GM23338 (cell line): ENCODE data around the gene RHOV.

Source experiments
- CREB1 ChIP-seq: fragments of 250-450 bp; sonication (Bioruptor Pico); IDR thresholded peaks from 2 replicates; pipeline ENCODE4 v1.5.0; 2020; ENCODE audit warnings: low read depth, mild to moderate bottlenecking, moderate library complexity
- EZH2 ChIP-seq: fragments of 200-600 bp; sonication (generic); IDR thresholded peaks from one replicate; pipeline ENCODE4 v1.8.0; 2017; ENCODE audit warnings: antibody characterized with exemption, mild to moderate bottlenecking, low read depth; ENCODE audit not compliant: unreplicated experiment
- EZH2phosphoT487 ChIP-seq: fragments of 200-600 bp; sonication (generic); IDR thresholded peaks from one replicate; pipeline ENCODE4 v1.8.1; 2018; ENCODE audit warnings: antibody characterized with exemption; ENCODE audit not compliant: unreplicated experiment
- POLR2AphosphoS5 ChIP-seq: IDR thresholded peaks from 2 replicates; pipeline ENCODE4 v1.6.1; 2016; ENCODE audit warnings: antibody characterized with exemption, low read depth
- STAT1 ChIP-seq: IDR thresholded peaks from one replicate; pipeline ENCODE4 v1.6.1; 2016; ENCODE audit warnings: antibody characterized with exemption; ENCODE audit not compliant: unreplicated experiment
- ZNF114 ChIP-seq: fragments of 250-450 bp; sonication (Bioruptor Pico); IDR thresholded peaks from 2 replicates; pipeline ENCODE4 v1.5.0; 2020; ENCODE audit warnings: mild to moderate bottlenecking, moderate library complexity
- TF ChIP-seq, protein P1 (sequence below), 2 experiments: fragments of 200-600 bp in 1 of 2; sonication (generic) in 1 of 2; conservative IDR thresholded peaks; 2 replicates each; pipeline versions ENCODE4 v1.5.1 to v1.6.1; 2016 to 2017; ENCODE audit warnings: antibody characterized with exemption in 2 of 2, low read depth in 2 of 2, mild to moderate bottlenecking in 2 of 2, moderate library complexity in 1 of 2
- TF ChIP-seq, protein P2 (sequence below): IDR thresholded peaks from one replicate; pipeline ENCODE4 v1.6.1; 2018; ENCODE audit warnings: antibody characterized with exemption; ENCODE audit not compliant: unreplicated experiment
- TF ChIP-seq, protein P3 (sequence below): fragments of 250-450 bp; sonication (Bioruptor Pico); IDR thresholded peaks from 2 replicates; pipeline ENCODE4 v1.5.0; 2020; ENCODE audit warnings: mild to moderate bottlenecking, moderate library complexity

DNA sequence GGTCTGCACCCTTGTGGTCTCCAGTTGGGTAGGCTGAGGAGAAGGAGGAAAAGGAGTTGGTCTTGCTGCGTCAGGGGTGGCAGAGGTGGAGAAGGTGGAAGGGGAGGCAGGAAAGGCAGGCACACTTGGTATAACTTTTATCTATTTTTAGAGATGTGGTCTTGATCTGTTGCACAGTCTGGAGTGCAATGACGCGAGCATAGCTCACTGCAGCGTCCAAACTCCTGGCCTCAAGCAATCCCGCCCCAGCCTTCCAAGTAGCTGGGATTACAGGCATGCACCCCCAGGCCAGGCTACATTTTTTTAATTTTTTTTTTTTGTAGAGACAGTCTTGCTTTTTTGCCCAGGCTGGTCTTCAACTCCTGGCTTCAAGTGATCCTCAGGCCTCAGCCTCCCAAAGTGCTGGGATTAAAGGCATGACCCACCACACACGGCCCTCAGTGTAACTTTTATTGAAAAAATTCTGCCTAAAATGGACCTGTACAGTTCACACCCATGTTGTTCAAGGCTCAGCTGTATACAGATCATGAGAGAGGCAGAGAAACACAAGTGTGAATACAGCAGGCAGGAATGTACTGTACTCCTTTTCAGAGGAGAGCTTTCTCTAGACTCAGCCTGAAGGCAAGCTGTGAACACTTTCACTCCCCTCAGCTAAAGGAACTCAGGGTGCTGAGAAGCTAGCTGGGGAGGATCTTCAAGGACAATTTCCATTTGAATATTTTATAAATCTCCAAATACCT is 2.1 kb upstream of the RHOV start:
- TF ChIP-seq, protein P1, sequence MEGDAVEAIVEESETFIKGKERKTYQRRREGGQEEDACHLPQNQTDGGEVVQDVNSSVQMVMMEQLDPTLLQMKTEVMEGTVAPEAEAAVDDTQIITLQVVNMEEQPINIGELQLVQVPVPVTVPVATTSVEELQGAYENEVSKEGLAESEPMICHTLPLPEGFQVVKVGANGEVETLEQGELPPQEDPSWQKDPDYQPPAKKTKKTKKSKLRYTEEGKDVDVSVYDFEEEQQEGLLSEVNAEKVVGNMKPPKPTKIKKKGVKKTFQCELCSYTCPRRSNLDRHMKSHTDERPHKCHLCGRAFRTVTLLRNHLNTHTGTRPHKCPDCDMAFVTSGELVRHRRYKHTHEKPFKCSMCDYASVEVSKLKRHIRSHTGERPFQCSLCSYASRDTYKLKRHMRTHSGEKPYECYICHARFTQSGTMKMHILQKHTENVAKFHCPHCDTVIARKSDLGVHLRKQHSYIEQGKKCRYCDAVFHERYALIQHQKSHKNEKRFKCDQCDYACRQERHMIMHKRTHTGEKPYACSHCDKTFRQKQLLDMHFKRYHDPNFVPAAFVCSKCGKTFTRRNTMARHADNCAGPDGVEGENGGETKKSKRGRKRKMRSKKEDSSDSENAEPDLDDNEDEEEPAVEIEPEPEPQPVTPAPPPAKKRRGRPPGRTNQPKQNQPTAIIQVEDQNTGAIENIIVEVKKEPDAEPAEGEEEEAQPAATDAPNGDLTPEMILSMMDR (conservative IDR thresholded peaks at IDR 0.05; ENCODE audit: low read depth in 2 of 2): no peak
- TF ChIP-seq STAT1 (no peak), POLR2AphosphoS5 (no peak), EZH2phosphoT487 (no peak), EZH2 (no peak), ZNF114 (no peak), CREB1 (no peak)
- TF ChIP-seq, protein P2, sequence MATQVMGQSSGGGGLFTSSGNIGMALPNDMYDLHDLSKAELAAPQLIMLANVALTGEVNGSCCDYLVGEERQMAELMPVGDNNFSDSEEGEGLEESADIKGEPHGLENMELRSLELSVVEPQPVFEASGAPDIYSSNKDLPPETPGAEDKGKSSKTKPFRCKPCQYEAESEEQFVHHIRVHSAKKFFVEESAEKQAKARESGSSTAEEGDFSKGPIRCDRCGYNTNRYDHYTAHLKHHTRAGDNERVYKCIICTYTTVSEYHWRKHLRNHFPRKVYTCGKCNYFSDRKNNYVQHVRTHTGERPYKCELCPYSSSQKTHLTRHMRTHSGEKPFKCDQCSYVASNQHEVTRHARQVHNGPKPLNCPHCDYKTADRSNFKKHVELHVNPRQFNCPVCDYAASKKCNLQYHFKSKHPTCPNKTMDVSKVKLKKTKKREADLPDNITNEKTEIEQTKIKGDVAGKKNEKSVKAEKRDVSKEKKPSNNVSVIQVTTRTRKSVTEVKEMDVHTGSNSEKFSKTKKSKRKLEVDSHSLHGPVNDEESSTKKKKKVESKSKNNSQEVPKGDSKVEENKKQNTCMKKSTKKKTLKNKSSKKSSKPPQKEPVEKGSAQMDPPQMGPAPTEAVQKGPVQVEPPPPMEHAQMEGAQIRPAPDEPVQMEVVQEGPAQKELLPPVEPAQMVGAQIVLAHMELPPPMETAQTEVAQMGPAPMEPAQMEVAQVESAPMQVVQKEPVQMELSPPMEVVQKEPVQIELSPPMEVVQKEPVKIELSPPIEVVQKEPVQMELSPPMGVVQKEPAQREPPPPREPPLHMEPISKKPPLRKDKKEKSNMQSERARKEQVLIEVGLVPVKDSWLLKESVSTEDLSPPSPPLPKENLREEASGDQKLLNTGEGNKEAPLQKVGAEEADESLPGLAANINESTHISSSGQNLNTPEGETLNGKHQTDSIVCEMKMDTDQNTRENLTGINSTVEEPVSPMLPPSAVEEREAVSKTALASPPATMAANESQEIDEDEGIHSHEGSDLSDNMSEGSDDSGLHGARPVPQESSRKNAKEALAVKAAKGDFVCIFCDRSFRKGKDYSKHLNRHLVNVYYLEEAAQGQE: no peak
- TF ChIP-seq, protein P3, sequence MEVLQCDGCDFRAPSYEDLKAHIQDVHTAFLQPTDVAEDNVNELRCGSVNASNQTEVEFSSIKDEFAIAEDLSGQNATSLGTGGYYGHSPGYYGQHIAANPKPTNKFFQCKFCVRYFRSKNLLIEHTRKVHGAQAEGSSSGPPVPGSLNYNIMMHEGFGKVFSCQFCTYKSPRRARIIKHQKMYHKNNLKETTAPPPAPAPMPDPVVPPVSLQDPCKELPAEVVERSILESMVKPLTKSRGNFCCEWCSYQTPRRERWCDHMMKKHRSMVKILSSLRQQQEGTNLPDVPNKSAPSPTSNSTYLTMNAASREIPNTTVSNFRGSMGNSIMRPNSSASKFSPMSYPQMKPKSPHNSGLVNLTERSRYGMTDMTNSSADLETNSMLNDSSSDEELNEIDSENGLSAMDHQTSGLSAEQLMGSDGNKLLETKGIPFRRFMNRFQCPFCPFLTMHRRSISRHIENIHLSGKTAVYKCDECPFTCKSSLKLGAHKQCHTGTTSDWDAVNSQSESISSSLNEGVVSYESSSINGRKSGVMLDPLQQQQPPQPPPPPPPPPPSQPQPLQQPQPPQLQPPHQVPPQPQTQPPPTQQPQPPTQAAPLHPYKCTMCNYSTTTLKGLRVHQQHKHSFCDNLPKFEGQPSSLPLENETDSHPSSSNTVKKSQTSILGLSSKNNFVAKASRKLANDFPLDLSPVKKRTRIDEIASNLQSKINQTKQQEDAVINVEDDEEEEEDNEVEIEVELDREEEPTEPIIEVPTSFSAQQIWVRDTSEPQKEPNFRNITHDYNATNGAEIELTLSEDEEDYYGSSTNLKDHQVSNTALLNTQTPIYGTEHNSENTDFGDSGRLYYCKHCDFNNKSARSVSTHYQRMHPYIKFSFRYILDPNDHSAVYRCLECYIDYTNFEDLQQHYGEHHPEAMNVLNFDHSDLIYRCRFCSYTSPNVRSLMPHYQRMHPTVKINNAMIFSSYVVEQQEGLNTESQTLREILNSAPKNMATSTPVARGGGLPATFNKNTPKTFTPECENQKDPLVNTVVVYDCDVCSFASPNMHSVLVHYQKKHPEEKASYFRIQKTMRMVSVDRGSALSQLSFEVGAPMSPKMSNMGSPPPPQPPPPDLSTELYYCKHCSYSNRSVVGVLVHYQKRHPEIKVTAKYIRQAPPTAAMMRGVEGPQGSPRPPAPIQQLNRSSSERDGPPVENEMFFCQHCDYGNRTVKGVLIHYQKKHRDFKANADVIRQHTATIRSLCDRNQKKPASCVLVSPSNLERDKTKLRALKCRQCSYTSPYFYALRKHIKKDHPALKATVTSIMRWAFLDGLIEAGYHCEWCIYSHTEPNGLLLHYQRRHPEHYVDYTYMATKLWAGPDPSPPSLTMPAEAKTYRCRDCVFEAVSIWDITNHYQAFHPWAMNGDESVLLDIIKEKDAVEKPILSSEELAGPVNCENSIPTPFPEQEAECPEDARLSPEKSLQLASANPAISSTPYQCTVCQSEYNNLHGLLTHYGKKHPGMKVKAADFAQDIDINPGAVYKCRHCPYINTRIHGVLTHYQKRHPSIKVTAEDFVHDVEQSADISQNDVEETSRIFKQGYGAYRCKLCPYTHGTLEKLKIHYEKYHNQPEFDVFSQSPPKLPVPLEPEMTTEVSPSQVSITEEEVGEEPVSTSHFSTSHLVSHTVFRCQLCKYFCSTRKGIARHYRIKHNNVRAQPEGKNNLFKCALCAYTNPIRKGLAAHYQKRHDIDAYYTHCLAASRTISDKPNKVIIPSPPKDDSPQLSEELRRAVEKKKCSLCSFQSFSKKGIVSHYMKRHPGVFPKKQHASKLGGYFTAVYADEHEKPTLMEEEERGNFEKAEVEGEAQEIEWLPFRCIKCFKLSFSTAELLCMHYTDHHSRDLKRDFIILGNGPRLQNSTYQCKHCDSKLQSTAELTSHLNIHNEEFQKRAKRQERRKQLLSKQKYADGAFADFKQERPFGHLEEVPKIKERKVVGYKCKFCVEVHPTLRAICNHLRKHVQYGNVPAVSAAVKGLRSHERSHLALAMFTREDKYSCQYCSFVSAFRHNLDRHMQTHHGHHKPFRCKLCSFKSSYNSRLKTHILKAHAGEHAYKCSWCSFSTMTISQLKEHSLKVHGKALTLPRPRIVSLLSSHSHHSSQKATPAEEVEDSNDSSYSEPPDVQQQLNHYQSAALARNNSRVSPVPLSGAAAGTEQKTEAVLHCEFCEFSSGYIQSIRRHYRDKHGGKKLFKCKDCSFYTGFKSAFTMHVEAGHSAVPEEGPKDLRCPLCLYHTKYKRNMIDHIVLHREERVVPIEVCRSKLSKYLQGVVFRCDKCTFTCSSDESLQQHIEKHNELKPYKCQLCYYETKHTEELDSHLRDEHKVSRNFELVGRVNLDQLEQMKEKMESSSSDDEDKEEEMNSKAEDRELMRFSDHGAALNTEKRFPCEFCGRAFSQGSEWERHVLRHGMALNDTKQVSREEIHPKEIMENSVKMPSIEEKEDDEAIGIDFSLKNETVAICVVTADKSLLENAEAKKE (CRISPR knock-in tag): no peak
